ENCODE data around the gene CFLAR. TPM values are rescaled to one million over a fixed set of nuclear protein-coding genes. Genes with fewer than 3 reads are reported as not detected.

The CFLAR gene
- total RNA-seq, 1 experiment from 2014 or later = 75.4 TPM

DNA sequence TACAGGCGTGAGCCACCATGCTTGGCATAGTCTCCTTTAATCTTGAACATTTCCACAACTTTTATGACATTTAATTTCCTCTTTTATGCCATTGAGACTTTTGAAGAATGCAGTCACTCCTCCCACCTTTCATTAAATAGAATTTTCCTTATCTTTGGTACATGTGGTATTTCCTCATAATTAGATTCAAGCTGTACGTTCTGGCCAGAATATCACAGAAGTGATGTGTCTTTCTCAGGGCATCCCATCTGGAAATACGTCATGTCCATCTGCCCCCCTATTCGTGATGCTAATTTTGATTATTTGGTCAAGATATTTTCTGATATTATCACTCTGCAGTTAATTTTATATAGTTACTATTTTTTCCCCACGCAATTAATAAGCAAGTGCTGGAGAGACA, 83.9 kb downstream of the CFLAR start:
- H3K9me2 ChIP-seq (ENCODE audit: insufficient read depth) = no peaks in the 10 kb centered on the region

DNA sequence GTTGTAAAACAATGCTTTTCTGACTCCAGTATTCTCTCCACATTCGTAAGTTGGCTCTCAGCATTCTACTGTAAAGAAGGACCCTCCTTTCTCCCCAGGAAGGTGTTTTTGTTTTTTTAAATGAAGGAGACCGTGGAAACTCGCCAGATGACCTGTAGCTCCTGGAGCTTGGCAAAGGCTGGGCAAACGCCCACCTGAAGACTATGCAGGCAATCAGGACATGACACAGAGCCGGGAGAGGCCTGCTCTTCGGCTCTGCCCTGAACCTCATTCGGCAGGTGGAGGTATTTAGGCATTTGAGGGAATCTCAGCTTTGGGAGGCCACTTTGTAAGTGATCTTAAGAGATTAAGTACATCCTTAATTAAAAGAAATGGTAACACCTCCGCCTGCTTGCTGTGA, 84.4 kb downstream of the CFLAR start:
- ChIA-PET CTCF (no interaction called here), POLR2A (ENCODE audit: unreplicated experiment) (no interaction called here)
- H2AFZ ChIP-seq = no peak overlapping the region
- H3K36me3 ChIP-seq (ENCODE audit: low read depth) = no peaks in the 10 kb centered on the region
- BruUV-seq (replicated peaks) = no TSS peak
- intact Hi-C loops (cut with micrococcal nuclease; ENCODE audit: unreplicated experiment) = no loop called here
- no peaks in the 10 kb centered on the region for H4K20me1 ChIP-seq (ENCODE audit: insufficient read depth)
- H3K4me1 ChIP-seq (replicated peaks; ENCODE audit: insufficient read depth) = no peaks in the 10 kb centered on the region
- no peaks in the 10 kb centered on the region for H3F3A ChIP-seq (ENCODE audit: insufficient read depth, low read depth)
- H3K9me3 ChIP-seq (ENCODE audit: insufficient read depth, low read depth) = no peaks in the 10 kb centered on the region
- no peaks in the 10 kb centered on the region for H3K79me2 ChIP-seq (ENCODE audit: low read depth)
- H3K27me3 ChIP-seq (ENCODE audit: insufficient read depth, low read depth) = no peaks in the 10 kb centered on the region
- no peak for DNase-seq
- no peak for TF ChIP-seq CTCF (conservative IDR thresholded peaks at IDR 0.05)
- no peak for TF ChIP-seq EZH2 (IDR thresholded peaks at IDR 0.05; ENCODE audit: low read depth)
- H3K4me3 ChIP-seq = no peak overlapping the region
- no peak overlapping the region for H3K4me2 ChIP-seq
- H3K27ac ChIP-seq = no peak overlapping the region
- no peaks in the 10 kb centered on the region for H3K9me2 ChIP-seq (ENCODE audit: insufficient read depth)

More for the DNA sequence above, 83.9 kb downstream of the CFLAR start:
- no peaks in the 10 kb centered on the region for H3K79me2 ChIP-seq (ENCODE audit: low read depth)
- H3K9me3 ChIP-seq (ENCODE audit: insufficient read depth, low read depth) = no peaks in the 10 kb centered on the region
- H3K4me3 ChIP-seq = no peak overlapping the region
- ChIA-PET POLR2A (ENCODE audit: unreplicated experiment) (no interaction called here), CTCF (no interaction called here)
- BruUV-seq (replicated peaks) = no TSS peak
- H3K4me2 ChIP-seq = no peak overlapping the region
- H2AFZ ChIP-seq = no peak overlapping the region
- no peaks in the 10 kb centered on the region for H3K27me3 ChIP-seq (ENCODE audit: insufficient read depth, low read depth)
- TF ChIP-seq EZH2 (IDR thresholded peaks at IDR 0.05; ENCODE audit: low read depth) (no peak), CTCF (conservative IDR thresholded peaks at IDR 0.05) (no peak)
- intact Hi-C loops (cut with micrococcal nuclease; ENCODE audit: unreplicated experiment) = no loop called here
- no peaks in the 10 kb centered on the region for H3K36me3 ChIP-seq (ENCODE audit: low read depth)
- H4K20me1 ChIP-seq (ENCODE audit: insufficient read depth) = no peaks in the 10 kb centered on the region
- no peak for DNase-seq
- no peak overlapping the region for H3K27ac ChIP-seq
- no peaks in the 10 kb centered on the region for H3F3A ChIP-seq (ENCODE audit: insufficient read depth, low read depth)
- no peaks in the 10 kb centered on the region for H3K4me1 ChIP-seq (replicated peaks; ENCODE audit: insufficient read depth)

DNA sequence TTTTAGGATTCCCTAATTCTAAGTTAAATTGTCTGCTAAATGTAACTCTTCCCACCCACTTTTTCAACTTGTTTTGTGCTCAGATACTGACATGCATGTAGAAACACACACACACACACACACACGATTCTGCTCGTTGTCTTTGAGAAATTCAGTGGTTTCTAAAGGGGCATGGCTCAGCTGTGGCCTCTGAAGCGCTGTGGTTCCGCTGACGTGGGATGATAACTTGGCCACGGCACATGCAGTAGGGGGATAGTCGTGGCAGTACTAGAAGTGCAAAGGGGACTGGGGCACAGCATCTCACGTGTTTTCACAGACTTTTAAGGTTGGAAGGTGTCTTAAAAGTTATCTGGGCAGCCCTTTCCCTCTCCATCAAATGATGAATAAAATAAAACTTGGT, 85.4 kb downstream of the CFLAR start:
- DNase-seq = no peak
- ChIA-PET POLR2A (ENCODE audit: unreplicated experiment) (no interaction called here), CTCF (interaction anchor here (0.7 kb wide), 1 partner anchor 295 kb away, joined by 3 read pairs; no protein-coding TSS in a partner anchor)
- no peaks in the 10 kb centered on the region for H3K4me1 ChIP-seq (replicated peaks; ENCODE audit: insufficient read depth)
- BruUV-seq (replicated peaks) = no TSS peak
- H3K9me2 ChIP-seq (ENCODE audit: insufficient read depth) = no peaks in the 10 kb centered on the region
- H3K4me2 ChIP-seq = no peak overlapping the region
- H4K20me1 ChIP-seq (ENCODE audit: insufficient read depth) = no peaks in the 10 kb centered on the region
- TF ChIP-seq EZH2 (IDR thresholded peaks at IDR 0.05; ENCODE audit: low read depth) (no peak), CTCF (conservative IDR thresholded peaks at IDR 0.05) (no peak)
- no peak overlapping the region for H3K27ac ChIP-seq
- no peaks in the 10 kb centered on the region for H3K9me3 ChIP-seq (ENCODE audit: insufficient read depth, low read depth)
- no peaks in the 10 kb centered on the region for H3K79me2 ChIP-seq (ENCODE audit: low read depth)
- no peak overlapping the region for H3K4me3 ChIP-seq
- no peaks in the 10 kb centered on the region for H3K27me3 ChIP-seq (ENCODE audit: insufficient read depth, low read depth)
- no peak overlapping the region for H2AFZ ChIP-seq
- intact Hi-C loops (cut with micrococcal nuclease; ENCODE audit: unreplicated experiment) = no loop called here
- no peaks in the 10 kb centered on the region for H3F3A ChIP-seq (ENCODE audit: insufficient read depth, low read depth)
- H3K36me3 ChIP-seq (ENCODE audit: low read depth) = no peaks in the 10 kb centered on the region

Data from PC-9 (cell line).